ENCODE data around the gene SLC17A1.

The SLC17A1 gene, protein sequence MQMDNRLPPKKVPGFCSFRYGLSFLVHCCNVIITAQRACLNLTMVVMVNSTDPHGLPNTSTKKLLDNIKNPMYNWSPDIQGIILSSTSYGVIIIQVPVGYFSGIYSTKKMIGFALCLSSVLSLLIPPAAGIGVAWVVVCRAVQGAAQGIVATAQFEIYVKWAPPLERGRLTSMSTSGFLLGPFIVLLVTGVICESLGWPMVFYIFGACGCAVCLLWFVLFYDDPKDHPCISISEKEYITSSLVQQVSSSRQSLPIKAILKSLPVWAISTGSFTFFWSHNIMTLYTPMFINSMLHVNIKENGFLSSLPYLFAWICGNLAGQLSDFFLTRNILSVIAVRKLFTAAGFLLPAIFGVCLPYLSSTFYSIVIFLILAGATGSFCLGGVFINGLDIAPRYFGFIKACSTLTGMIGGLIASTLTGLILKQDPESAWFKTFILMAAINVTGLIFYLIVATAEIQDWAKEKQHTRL

DNA sequence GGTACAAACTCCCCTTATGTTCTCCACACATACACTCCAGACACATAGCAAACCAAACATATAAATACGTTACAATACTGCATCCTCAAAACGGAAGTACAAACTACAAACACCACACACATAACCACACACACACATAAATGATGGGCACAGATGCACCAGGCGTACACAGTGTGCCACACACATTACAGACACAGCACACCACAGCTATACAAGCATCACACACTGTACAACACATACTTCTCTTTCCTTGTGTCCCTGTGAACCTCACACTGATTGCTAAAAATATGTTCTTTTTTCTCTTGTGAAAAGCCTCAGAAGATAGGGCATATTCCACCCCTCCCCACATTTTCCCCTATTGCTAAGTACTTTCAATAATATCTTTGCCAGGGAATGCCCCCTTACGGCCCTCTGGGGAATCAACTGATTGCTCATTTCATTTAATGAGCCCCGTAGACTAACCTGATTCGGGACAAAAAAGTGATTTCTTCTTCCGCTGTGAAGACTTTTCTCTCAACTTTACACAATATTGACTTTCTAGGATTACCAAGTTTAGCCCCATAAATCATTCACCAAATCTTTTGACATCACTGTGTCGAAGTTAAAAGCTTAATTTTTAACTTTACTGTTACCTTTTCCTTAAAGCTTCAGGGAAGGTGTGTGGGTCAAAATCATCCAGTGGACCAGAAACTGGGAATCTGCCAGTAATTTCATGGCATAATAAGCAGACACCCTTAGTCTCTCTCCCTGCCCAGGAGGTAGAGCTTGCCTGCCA, at the start of gene SLC17A1:
TSS of gene SLC17A1 (minus strand) at position 521 of the 775 bp plus-strand sequence. CDS start 1,495 bp downstream, outside the sequence.
- no peak for DNase-seq

DNA sequence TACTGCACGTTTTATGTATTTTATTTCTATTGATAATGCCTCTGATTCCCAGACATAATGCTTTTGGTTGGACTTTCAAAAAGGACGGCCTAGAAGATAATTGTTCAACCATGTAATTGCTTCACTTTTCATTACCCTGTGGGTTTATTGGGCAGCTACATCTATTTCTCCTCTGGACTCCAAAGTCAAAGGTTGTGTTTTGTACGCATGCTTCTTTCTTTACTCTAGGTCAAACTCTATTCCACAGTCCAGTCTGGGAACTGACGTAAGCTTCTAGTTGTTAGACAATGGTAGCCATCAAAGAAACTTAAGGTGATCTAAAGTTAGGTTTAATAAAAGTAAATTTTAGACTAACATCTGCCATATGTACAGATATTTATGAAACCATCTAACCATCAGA, 48.7 kb upstream of the SLC17A1 start:
- DNase-seq = no peak

DNA sequence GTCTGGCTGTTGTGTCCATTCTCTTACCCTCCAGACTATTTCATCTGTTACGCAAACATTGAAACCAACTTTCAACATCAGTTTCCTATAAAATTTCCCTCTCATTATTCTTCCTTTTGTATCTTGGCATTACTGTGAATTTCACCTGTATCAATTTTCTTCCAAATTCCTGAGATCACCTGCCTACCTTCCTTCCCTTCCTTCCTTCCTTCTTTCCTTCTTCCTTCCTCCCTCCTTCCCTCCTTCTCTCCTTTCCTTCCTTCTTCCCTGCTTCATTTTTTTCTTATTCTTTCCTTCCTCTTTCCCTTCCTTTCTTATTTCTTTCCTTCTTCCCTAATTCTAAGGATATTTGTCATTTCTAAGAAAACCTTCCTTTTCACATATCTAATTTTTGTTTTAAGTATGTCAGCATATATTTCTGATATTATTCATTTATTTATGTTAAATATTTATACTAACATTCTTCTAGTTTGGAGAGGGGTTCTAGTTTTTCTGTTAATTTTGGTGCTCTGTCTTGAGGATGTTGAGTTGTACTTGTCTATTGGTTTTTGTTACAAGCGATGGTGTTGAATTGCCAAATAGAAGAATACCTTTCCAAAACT, 47.0 kb upstream of the SLC17A1 start:
- no peak for DNase-seq

DNA sequence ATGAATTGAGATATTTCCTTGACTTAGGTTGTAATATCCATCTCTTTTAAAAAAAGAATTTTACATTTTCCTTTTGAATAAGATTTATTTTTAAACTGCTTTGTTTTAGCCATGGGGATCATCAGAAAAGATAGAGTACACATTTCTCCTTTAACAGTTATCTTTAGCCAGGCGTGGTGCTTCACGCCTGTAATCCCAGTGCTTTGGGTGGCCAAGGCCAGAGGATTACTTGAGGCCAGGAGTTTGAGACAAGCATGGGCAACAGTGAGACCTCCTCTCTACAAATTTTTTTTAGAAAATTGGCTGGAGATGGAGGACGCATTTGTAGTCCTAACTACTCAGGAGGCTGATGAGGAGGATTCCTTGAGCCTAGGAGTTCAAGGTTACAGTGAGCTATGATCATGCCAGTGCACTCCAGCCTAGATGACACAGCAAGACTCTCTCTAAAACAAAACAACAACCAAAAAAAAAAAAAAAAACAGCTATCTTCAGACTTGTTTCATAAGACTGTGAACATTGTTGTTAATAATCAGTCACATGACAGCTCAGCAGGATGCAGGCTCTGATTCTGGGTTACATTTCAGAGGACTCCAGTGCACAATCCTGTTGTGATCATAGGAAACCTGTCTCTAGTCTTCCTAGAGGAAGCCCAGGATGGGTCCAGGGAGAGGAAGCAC, 44.2 kb upstream of the SLC17A1 start:
- DNase-seq = no peak

DNA sequence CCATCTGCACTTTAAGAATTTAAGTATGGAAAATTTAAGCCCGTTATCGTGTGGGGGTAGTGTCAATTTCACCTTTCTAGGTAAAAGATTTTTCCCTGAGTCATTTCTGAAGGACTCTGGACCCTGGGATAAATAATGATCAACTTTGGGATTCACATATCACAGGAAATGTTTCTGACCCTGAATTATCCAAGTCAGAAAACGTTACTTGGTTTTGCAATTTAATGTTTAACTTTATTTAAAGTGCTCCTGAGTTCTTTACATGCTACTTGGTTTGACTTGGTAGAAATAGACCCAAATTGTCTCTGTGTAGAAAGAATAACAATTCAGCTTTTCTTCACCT, 43.7 kb upstream of the SLC17A1 start:
- no peak for DNase-seq

DNA sequence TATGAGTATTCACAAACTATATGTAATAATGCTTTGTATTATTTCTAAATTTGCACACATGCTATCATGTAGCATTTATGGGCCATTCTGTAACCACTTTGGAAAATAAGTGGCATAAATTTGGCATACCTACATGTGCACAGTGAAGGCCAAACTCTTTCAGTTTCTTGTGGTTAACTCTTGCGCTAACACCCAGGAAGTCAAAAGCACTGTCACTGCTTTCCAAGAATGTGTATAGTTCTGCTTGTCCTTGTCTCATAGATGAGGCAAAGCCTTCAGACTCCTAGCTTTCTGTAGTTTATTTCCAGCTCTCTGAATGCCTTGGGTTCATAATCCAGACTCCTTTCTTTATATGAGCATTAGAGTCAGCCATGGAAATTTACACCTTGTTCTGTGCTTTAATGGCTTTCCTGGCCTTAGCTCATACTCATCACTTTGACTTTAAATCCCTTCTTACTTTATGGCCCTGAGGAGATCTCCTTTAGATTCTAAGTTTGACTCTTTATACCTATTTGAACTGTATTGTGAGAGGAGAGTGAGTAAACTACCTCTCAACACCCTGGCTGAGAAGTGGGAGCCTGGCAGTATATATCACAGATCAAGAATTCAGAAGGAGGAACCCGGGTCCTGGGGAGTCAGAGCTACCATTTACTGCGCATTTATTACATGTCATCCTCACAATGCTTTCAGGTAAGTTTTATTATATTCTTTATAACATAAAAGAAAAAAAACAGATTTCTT, 43.1 kb upstream of the SLC17A1 start:
- DNase-seq = no peak

DNA sequence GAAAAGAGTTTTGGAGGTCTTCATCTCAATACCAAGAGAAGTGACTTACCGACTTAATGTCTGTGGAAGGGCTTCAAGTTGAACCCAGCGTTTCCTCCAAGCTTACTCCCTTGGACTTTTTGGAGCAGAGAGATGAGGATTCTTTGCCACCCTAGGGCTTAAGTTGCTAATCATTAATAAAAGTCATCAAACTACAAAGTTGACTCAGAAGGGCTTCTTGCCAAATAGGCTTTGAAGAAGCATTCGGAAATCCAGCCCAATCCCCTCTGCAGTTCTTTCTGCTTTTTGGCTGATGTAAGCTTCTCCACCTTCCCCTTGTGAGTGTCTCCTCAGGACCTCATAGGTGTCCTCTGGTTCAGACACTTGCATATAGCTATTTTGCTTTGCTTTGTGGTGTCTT, 42.3 kb upstream of the SLC17A1 start, which contains the start of gene SLC17A3:
TSS of gene SLC17A3 (minus strand) at position 126 of the 400 bp plus-strand sequence. CDS start 5,856 bp downstream, outside the sequence.
- DNase-seq = no peak

DNA sequence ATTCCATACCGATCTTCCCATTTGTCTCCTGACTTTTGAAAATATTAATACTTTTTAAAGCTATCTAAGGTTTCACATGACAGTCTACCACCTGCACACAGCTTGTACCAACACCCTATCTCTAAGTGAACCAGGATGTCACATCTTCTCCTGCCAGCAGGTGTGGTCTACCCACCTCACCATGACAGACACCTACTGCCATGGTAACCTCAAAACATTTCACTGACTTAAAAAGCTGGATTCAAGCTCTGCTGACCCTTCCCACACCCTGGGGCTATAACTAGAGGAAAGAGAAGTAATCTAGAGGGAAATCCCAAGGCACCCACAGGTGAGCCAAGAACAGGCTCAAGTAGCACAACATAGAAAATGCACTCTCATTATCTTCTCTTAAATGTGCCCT, 41.0 kb upstream of the SLC17A1 start:
- DNase-seq = no peak

DNA sequence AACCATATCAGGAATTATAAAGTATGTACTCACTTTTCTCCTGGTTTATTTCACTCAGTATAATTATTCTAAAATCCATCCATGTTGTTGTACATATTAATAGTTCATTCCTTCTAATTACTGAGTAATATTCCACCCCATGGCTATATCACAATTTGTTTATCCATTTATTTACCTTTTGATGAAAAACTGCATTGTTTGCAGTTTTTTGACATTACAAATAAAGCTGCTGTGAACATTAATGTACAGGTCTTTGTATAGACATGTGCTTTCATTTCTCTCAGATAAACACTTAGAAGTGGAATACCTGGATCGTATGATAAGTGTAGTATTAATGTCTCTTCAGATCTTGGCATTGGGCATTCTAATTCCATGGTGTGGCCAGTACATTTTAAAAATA, 38.0 kb upstream of the SLC17A1 start:
- no peak for DNase-seq

DNA sequence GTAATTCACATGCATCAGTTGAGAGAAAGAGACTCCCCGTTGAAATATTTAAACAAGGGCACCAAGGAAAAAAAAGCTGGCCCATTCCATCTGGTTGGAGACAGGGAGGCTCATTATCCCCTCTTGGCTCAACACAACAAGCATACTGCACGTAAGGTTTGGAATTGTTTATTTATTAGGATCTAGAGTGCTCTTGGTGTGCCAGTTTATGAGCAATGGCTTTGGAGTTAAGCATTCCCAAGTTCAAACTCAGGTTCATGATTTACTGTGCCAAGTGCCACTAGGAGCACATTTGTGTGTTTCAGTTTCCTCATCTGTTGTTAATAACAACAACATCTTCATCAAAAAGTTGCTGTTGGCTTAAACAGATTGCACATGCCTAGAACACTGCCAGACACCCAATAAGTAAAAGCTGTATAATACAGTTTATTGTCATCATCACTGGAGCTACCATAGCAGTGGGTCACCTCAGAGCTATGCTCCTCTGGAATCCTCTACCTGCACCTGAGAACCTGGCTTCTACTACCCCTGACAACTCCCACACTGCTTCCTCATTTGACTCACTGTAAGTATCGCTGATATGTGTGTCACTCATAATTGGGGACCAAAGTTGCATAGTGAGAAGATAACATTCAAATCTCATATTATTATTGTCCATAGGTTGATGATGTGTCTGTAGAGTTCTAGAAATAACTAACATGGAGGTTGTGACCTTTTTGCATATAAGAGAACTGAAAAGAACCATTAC, 36.8 kb upstream of the SLC17A1 start:
- DNase-seq = no peak

DNA sequence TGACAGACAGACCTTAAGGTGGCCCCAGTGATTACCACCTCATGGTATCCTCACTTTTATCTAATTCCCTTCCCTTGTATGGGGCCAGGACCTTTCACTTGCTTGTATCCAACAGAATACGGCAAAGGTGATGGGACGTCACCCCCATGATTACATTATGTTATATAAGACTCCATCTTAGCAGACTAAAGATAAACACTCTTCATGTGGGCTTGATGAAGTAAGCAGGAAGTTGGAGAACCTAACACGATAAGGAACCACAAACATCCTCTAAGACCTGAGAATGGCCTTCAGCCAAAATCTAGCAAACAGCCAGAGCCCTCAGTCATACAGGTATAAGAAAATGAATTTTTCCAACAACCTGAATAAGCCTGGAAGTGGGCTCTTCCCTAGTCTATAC, 34.2 kb upstream of the SLC17A1 start:
- no peak for DNase-seq

DNA sequence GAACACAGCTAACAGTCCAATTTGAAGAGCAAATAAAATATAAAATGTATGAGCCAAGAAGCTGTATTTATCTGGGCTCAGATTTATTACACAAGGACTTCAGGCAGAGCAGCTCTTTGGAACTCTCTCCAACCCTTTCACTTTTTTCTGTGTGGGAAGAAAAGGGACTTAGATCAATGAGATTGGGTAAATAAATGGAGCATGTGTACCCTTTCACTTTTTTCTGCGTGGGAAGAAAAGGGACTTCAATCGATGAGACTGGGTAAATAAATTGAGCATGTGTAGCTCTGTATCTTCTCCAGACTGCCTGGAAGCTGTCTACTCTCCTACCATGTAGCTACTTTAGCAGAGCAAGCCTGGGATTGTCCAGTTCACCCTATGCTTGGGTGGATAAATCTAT, 31.5 kb upstream of the SLC17A1 start:
- no peak for DNase-seq

DNA sequence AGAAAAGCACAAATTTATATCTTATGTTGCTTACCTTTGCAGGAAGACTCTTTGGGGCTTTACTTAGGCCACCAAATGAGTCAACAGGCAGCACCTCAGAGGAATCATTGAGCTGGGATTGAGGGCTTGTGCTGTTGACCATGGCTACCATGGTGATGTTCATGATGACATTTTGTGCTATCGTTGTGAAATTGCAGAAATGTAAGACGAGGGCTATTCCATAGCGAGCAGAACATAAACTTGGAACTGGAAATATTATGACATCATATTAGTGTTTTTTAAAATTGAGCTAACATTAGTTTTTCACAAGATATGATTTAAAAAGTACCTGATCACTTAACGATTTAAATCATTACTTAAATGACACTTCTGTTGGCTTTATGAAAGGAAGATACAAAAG, 30.3 kb upstream of the SLC17A1 start:
- DNase-seq = no peak

DNA sequence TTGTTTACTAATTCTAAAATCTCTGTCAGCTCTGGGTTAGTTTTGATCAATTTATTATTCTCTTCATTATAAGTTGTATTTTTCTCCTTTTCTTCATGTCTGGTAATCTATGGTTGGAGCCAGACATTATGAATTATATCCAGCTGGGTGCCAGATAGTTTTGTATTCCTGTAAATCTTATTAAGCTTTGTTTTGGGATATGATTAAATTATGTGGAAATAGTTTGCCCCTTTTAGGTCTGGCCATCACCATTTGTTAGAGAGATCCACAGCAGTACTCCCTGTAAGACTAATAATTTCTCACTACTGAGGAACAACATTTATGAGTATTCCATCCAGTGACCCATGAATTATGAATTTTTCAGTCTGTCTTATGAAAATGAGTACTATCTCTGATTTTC, 20.9 kb upstream of the SLC17A1 start:
- no peak for DNase-seq

DNA sequence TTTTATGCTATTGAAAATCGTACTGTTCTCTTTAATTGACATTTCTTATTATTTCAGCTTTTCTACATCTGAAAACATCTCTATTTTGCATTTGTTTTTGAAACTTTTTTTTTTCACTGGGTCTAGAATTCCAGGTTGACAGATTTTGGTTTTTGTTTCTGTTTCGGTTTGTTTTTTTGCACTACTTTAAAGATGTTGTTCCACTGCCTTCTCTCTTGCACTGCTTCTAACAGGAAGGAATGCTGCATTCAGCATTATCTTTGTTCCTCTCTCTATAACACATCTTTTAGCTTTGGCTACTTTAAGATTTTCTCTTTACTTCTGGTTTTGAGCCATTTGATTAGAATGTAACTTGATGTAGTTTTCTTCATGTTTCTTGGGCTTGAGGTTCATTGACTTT, 20.1 kb upstream of the SLC17A1 start:
- no peak for DNase-seq

DNA sequence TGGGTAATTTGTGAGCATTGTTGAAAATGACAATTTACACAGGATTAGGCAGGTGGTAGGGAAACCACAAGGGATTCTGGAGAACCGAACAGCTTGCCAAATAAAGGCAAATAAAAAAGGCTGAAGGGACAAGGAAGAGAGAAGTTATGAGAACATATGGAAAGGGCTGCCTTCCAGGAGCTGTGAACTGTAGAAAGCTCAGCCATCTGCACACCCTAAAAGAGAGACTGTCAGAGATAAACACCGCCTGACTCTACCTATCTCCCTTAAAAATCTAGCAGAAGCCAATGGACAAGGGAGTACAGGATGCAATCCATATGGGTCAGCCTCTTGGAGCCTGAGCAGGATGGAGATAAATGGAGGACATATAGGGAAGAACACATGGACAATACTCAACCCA, 12.7 kb upstream of the SLC17A1 start:
- no peak for DNase-seq

DNA sequence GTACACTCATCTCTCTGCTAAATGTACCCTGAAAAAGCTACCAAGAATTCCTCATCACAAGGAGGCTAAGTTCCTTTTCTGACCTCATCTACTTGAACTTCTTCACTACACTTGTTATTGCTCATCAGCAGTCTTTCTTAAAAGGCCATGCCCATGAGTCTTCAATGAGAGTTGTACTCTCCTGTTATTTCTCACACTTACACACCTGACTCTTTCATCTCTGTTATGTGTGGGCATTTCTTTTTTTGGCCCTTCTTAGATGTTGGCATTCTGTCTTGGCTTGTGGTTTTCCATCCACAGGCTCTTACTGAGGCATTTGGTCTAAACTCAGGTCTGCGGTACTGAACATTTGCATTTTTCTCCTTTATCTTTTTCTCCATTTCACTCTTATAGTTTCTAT, 10.7 kb upstream of the SLC17A1 start:
- DNase-seq = no peak

DNA sequence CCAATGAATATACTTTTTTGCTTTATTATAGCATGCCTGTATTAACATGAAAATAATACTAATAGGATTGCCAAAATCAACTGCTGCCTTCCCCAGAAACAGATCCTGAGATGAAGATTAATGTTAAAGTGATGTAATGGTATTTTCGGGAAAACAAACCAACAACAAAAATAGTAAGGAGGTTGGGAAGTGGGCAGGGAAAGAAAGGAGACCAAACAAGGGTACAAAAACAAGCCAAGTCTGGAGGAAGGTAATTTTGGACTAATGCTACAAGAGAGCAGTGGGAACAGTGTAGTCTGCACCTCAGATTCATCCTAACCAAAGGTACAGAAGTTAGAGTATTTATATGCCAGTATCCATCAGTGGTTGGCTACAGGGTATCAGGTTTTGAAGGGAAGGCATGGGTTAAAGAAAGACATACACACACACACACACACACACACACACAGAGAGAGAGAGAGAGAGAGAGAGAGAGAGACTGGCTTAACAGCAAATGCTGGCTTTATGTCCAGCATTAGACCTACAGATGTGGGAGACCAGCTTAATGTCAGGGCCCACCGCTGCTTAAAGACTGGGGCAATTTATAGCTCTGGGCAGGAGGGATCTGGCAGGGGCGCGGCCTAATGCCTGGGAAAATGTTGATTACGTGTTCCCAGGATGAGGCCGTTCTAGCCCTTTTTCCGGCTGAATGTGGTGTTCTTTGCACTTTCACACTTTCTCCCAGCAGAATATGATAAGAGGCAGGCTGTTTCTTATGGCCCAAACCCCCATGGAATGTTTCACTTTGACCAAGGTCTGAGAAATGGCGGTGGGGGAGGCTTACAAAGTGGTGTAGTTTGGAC, 3.8 kb upstream of the SLC17A1 start:
- no peak for DNase-seq

DNA sequence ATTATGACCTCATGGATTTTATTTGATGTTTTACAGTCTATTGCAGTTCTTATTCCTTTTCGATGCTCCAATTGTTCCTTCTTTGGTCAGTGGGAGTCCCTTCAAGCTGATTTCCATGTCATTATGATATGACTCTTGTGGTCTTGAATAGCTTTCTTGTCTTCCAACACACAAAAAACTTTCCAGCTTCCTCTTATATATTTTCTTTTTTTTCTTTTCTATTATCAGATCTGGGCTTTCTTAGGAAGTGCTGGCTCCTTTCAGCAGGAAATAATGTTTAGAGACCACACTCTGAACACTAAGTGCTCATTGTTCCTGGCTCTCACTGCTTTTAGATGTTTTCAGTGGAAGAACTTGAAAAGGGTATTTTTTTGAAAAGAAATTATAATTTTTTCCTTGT, 3.1 kb upstream of the SLC17A1 start:
- DNase-seq = no peak

DNA sequence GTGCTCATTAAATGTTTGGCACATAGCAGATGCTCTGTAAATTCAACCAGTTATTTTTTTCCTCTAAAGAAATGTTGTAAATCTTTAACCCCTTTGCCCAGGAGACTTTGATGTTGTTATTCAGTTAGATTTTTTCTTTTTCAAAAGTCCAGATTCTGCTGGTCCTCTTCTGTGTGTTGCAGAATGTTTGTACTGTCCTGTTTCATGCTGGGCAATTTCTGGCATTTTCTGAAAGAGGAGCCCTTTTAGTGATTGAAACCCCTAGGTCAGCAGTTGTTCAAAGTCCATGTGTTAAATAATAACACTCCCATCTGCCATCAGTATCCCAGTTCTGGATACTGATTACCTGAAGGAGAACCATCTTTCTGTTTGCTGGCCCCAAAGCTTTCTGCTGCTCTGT, 1.3 kb upstream of the SLC17A1 start:
- DNase-seq = no peak

DNA sequence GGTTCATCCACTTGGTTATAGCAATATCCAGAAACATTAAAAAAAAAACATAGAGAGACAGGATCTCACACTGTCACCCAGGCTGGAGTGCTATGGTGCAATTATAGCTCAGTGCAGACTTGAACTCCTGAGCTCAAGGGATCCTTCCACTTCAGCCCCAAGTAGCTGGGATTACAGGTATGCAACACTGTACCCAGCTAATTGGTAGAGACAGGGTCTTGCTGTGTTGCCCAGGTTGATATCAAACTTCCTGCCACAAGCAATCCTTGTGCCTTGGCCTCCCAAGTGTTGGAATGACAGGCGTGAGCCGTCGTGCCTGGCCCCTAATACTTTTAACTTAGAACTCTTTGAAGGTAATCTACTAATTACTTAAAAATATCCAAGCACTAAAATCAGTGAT, 818 bp upstream of the SLC17A1 start:
- no peak for DNase-seq
